Posterior cingulate gyrus (tissue), 11 donors: ENCODE data around the gene C4orf36.
"Not testable (repeated sequence)": the region's sequence is repeated elsewhere in the genome, so short reads cannot be mapped to it uniquely, and the experiment has no call there.

Experiments
- DNase-seq, 10 donors: peaks; one replicate each; pipeline versions ENCODE4 v3.0.0 to v3.0.0-alpha.2; 2020 to 2021; ENCODE audit warnings: mixed read lengths in 3 of 10
- intact Hi-C: fragments of 100-400 bp; cut with DNase I; formaldehyde crosslinking; loops from one replicate; pipeline ENCODE4 v1.15.1; 2023

Gene C4orf36

GRCh38 chr4:86918539-86919072 is 26.4 kb upstream of the C4orf36 start:
- DNase-seq, result no peak
- intact Hi-C loops, result no loop called here

- DNase-seq, result no peak
- intact Hi-C loops, result no loop called here
These were observed 25.2 kb upstream of the C4orf36 start for GRCh38 chr4:86917212-86918039.

DNA sequence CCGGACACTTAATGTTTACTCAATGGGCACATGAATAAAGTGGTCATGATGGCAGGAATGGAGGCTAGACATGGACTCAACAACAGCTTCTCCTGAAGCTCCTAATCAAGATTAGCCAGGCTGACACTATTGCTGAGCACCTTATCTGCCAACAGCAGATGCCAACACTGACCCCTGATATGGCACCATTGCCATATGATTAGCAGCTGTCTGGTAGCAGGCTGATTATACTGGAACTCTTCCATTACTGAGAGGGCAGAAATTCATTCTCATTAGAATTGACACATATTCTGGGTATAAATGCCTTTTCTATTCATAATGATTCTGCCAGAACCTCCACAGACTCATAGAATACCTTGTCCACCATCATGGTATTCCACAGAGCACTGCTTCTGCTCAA is 24.2 kb upstream of the C4orf36 start:
- no peak for DNase-seq

GRCh38 chr4:86910820-86911684 is 18.8 kb upstream of the C4orf36 start:
- intact Hi-C loops, result no loop called here
- DNase-seq, result no peak

More for the DNA sequence above, 24.2 kb upstream of the C4orf36 start:
- intact Hi-C loops, result no loop called here

DNA sequence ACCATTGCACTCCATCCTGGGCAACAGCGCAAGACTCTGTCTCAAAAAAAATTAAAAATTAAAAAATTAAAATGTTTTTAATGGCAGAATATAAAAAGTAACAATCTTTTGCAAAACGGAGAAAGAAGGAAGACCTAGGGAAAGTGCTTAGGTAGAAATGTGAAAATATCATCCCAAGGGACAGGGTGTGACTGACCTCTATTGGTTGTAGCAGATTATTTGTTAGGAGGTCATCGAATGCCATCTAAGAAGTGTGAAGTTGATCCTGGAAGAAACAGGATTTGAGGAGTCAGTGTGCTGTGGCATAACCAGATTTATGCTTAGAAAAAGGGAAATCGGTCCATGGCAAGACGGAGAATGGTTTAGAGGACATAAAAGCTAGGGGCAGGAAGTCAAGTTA is 18.1 kb upstream of the C4orf36 start:
- intact Hi-C loops, result no loop called here
- no peak for DNase-seq

DNA sequence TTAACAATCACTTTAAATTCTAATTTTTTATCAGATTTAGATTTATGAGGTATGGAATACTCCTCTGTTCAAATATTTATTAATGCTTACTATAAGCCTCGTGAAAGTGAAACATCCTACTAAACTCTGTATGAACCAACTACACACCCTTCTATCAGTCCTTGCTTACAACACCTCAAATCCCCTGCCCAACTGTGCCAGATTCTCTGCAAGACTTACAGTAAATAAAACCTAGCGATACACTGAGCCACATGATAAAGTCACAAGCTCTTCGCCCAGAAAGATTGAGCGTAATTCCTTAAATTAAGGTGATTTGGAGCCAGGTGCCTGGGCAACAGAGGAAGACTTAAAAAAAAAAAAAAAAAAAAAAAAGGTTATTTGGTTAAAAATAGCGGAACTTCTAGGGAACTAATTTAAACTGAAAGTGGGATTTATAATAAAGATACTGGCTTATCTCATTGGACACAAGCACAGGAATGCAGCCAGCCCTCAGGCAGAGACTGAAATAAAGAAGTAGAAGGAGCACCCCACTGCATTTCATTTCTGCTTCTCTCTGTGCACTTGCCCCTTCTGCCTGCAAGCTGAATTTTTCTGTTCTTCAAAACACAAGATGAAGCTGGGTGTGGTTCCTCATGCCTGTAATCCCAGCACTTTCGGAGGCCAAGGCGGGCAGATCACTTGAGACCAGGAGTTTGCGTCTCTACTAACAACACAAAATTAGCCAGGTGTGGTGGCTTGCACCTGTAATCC is 17.5 kb upstream of the C4orf36 start:
- intact Hi-C loops, result no loop called here
- no peak for DNase-seq

GRCh38 chr4:86908251-86908657 is 16.0 kb upstream of the C4orf36 start:
- no peak for DNase-seq
- intact Hi-C loops, result no loop called here

GRCh38 chr4:86901864-86902263 is 9.6 kb upstream of the C4orf36 start:
- intact Hi-C loops, result no loop called here
- DNase-seq, result no peak

DNA sequence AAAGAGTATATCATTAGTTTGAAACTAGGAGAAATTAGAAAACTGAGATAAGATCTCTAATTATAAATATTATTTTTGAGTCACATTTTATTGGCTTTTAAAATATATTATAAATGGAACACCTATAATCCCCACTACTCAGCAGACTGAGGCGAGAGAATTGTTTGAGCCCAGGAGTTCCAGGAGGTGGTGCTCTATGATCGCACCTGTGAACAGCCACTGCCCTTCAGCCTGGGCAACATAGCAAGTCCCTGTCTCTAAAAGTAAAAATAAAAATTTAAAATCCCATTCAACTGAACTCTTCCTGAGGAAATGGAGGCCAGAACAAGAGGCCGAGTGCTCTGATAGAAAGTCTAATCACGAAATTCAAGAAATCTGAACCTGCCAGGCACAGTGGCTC is 6.3 kb upstream of the C4orf36 start:
- no peak for DNase-seq
- intact Hi-C loops, result no loop called here

DNA sequence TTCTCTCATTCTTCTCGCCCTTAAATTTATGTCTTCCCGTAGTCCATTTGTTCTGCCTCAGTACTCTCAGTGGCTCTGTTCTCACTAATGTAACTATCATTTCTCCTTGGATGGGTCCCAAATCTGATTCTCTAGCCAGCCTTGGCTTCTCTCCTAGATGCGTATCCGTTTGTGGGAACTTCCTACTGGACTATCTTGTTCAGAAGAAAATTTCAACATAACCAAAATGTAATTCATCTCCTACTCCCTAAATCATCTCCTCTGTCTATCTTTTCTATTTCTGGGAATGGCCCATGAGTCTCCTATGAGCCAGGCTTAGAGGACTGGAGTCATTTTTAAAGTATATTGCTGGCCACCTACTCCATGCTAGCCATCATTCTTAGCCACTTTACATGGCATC is 4.4 kb upstream of the C4orf36 start:
- DNase-seq, result no peak
- intact Hi-C loops, result no loop called here

DNA sequence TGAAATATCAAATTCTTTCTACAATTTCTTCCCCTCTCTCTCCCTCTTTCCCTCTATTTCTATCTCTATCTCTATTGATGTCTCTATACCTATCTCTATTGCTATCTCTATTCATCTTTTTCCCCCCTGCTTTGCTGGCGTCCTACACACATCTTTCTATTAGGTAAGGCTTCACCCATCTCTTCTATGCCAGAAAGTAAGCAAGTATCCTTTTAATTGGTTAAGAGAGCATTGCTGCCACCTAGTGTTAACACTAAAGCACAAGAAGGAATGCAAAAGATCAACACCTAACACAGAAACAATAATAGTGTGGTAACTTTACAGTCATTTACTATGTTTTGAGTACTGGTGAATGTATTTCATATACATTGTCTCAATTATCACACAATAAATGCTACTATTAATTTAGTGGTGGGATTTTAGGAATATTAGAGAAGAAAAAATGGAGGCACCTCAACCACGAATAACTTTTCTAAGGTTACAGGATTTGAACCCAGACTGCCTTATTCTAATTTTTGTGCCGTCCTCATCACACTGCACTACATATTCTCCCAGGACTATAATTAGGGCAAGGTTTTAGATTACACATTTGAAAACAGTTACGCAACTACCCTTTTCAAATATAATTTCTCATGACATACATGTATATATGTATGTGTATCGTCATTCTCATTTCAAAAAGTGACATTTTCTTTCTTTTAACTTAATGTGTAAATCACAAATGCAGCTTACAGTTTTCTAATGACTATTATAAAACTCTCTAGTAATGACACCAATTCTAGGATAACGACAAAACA is 3.7 kb upstream of the C4orf36 start:
- no peak for DNase-seq
- intact Hi-C loops, result loop anchor here (1.0 kb wide), 2 partner anchors 374 to 400 kb away; no protein-coding TSS in a partner anchor

DNA sequence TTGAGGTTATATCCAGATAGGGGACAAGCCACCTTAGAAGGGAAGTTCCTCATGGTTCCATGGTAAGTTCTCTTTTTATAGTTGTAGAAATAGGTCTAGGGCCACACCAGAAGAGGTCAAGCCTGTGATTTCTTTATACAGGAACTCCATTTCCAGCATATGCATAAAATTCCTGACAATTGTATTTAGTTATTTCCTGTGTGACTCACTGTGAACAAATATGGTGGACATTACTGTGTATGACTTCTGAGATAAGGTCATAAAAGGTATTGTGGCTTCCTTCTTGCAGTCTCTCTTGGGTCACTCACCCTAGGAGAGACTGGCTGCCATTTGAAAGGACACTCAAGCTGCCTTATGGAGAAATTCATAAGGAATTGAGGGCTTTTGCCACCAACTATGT is 2.2 kb upstream of the C4orf36 start:
- DNase-seq, result no peak
- intact Hi-C loops, result no loop called here

- no peak for DNase-seq
- intact Hi-C loops, result no loop called here
These were observed 914 bp upstream of the C4orf36 start for GRCh38 chr4:86893136-86893535.

- DNase-seq, result no peak
- intact Hi-C loops, result no loop called here
These were observed 376 bp upstream of the C4orf36 start for GRCh38 chr4:86892636-86892960.

GRCh38 chr4:86890790-86891189 is 1.4 kb downstream of the C4orf36 start:
- DNase-seq, result no peak
- intact Hi-C loops, result no loop called here

DNA sequence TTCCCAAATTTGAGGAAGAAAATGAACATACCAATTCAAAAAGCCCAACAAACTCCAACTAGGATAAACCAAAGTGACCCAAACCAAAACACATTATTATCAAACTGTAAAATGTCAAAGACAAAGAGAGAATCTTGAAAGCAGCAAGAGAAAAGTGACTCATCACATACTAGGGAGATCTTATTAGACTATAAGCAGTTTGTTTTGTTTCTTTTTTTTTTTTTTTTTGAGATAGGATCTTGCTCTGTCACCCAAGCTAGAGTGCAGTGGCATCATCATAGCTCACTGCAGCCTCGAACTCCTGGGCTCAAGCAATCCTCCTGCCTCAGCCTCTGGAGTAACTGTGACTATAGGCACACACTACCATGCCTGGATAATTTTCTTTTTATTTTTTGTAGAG is 12.6 kb downstream of the C4orf36 start:
- intact Hi-C loops, result no loop called here
- no peak for DNase-seq

GRCh38 chr4:86878640-86879039 is 13.6 kb downstream of the C4orf36 start:
- intact Hi-C loops, result no loop called here
- no peak for DNase-seq

- no peak for DNase-seq
- intact Hi-C loops, result no loop called here
These were observed 15.1 kb downstream of the C4orf36 start for GRCh38 chr4:86876894-86877685.

DNA sequence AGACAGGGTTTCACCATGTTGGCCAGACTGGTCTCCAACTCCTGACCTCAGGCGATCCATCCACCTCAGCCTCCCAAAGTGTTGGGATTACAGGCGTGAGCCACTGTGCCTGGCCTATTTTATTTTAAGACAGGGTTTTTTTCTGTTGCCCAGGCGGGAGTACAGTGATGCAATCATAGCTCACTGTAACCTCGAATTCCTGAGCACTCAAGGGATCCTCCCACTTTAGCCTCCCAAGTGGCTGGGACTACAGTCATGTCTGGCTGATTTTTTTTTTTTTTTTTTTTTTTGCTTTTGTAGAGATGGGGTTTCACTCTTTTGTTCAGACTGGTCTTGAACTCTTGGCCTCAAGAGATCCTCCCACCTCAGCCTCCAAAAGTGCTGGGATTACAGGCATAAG is 16.8 kb downstream of the C4orf36 start:
- intact Hi-C loops, result not testable (repeated sequence)

More for the DNA sequence above, 16.8 kb downstream of the C4orf36 start:
- not testable (repeated sequence) for DNase-seq
